ENCODE data around the gene RNU6-1. TPM values are rescaled to one million over a fixed set of nuclear protein-coding genes. Genes with fewer than 3 reads are reported as not detected.

Gene RNU6-1
- total and polyA plus RNA-seq, 2 experiments from 2014 or later = not detected

DNA sequence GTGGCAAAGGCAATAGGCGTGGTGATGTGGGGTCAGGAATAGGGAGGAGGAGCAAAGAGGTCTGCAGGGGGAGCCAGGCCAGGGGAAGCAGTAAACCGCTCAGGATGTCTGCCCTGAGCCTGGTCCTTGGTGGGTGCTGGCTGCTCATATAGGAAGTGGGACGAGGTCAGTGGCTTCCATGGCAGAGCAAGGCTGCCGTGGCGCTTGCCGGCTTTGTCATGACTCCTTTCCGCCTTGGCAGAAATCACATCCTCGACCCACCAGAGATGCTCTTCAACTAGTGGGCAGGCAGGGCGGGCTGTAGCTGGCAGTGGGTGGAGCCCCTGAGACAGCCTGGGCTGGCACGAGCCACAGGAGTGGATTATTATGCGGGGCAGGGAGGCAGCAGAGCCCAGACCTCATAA, 27.6 kb downstream of the RNU6-1 start:
- Histone ChIP-seq H3K27me3 (replicated peaks; ENCODE audit: insufficient read depth) (no peaks in the 10 kb centered on the region), H3K36me3 (ENCODE audit: low read depth) (no peaks in the 10 kb centered on the region), H3K9me3 (ENCODE audit: low read depth) (no peaks in the 10 kb centered on the region), H2AFZ (no peak overlapping the region), H3K9me2 (ENCODE audit: insufficient read depth) (no peaks in the 10 kb centered on the region), H3K79me2 (ENCODE audit: insufficient read depth) (no peaks in the 10 kb centered on the region), H3K4me3 (no peak overlapping the region), H4K20me1 (ENCODE audit: insufficient read depth) (no peaks in the 10 kb centered on the region), H3F3A (ENCODE audit: insufficient read depth) (no peaks in the 10 kb centered on the region), H3K27ac (no peak overlapping the region), H3K4me2 (ENCODE audit: unreplicated experiment) (no peak overlapping the region), H3K4me1 (ENCODE audit: insufficient read depth) (no peaks in the 10 kb centered on the region), H3K9ac (no peak overlapping the region)
- DNase-seq = no peak
- 84% methylated on average over 10 to 11 of the region's 11 CpGs for WGBS, 2 experiments (ENCODE audit: low coverage in 1 of 2, low lambda C conversion rate in 2 of 2, missing lambda C conversion rate in 2 of 2)
- TF ChIP-seq EZH2 (IDR thresholded peaks at IDR 0.05; ENCODE audit: insufficient read depth, poor library complexity, severe bottlenecking) (no peak), EZH2phosphoT487 (IDR thresholded peaks at IDR 0.05; ENCODE audit: insufficient read depth, low read depth) (no peak)
- in situ Hi-C loops (cut with MboI) = no loop called here

DNA sequence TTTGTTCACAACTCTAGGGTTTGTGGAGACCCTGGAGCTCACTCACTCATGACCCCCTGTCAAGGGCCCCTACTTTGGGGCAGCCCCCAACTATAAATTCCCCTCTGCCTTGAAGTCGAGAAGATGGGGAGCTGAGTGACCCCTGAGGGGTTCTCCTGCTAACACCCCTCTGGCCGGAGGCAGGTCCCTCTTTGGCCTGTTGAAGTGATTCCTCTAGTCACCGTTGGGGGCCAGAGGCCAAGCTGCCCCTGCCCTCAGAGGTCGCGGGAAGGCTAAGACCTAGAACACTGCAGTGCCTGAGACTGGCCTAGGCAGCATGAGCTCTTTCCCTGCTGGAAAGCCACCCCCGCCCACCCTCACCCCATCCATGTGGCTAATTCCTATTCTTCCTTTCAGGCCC, 30.0 kb downstream of the RNU6-1 start:
- 84% methylated on average over 5 to 6 of the region's 6 CpGs for WGBS, 2 experiments (ENCODE audit: low coverage in 1 of 2, low lambda C conversion rate in 2 of 2, missing lambda C conversion rate in 2 of 2)
- DNase-seq = no peak
- H3K9me2 ChIP-seq (ENCODE audit: insufficient read depth) = no peaks in the 10 kb centered on the region
- no peaks in the 10 kb centered on the region for H4K20me1 ChIP-seq (ENCODE audit: insufficient read depth)
- no peaks in the 10 kb centered on the region for H3K27me3 ChIP-seq (replicated peaks; ENCODE audit: insufficient read depth)
- no peaks in the 10 kb centered on the region for H3K9me3 ChIP-seq (ENCODE audit: low read depth)
- H3K79me2 ChIP-seq (ENCODE audit: insufficient read depth) = no peaks in the 10 kb centered on the region
- no peak for TF ChIP-seq EZH2phosphoT487 (IDR thresholded peaks at IDR 0.05; ENCODE audit: insufficient read depth, low read depth)
- TF ChIP-seq EZH2 (IDR thresholded peaks at IDR 0.05; ENCODE audit: insufficient read depth, poor library complexity, severe bottlenecking) = no peak
- in situ Hi-C loops (cut with MboI) = no loop called here
- no peak overlapping the region for H3K4me2 ChIP-seq (ENCODE audit: unreplicated experiment)
- H3F3A ChIP-seq (ENCODE audit: insufficient read depth) = no peaks in the 10 kb centered on the region
- no peaks in the 10 kb centered on the region for H3K36me3 ChIP-seq (ENCODE audit: low read depth)
- H3K9ac ChIP-seq = no peak overlapping the region
- no peak overlapping the region for H3K27ac ChIP-seq
- no peak overlapping the region for H3K4me3 ChIP-seq
- H2AFZ ChIP-seq = no peak overlapping the region
- no peaks in the 10 kb centered on the region for H3K4me1 ChIP-seq (ENCODE audit: insufficient read depth)

- H3K27me3 ChIP-seq (replicated peaks; ENCODE audit: insufficient read depth) = no peaks in the 10 kb centered on the region
- H3K4me2 ChIP-seq (ENCODE audit: unreplicated experiment) = no peak overlapping the region
- no peak overlapping the region for H3K4me3 ChIP-seq
- H3K9ac ChIP-seq = no peak overlapping the region
- DNase-seq = no peak
- H3F3A ChIP-seq (ENCODE audit: insufficient read depth) = no peaks in the 10 kb centered on the region
- H3K27ac ChIP-seq = no peak overlapping the region
- H3K9me3 ChIP-seq (ENCODE audit: low read depth) = no peaks in the 10 kb centered on the region
- no peak overlapping the region for H2AFZ ChIP-seq
- no peaks in the 10 kb centered on the region for H3K9me2 ChIP-seq (ENCODE audit: insufficient read depth)
- WGBS, 2 experiments (ENCODE audit: low coverage in 1 of 2, low lambda C conversion rate in 2 of 2, missing lambda C conversion rate in 2 of 2) = 79 to 82% methylated on average over 5 of the region's 5 CpGs
- TF ChIP-seq EZH2 (IDR thresholded peaks at IDR 0.05; ENCODE audit: insufficient read depth, poor library complexity, severe bottlenecking) (no peak), EZH2phosphoT487 (IDR thresholded peaks at IDR 0.05; ENCODE audit: insufficient read depth, low read depth) (no peak)
- in situ Hi-C loops (cut with MboI) = no loop called here
- no peaks in the 10 kb centered on the region for H3K79me2 ChIP-seq (ENCODE audit: insufficient read depth)
- no peaks in the 10 kb centered on the region for H3K36me3 ChIP-seq (ENCODE audit: low read depth)
- H4K20me1 ChIP-seq (ENCODE audit: insufficient read depth) = no peaks in the 10 kb centered on the region
- no peaks in the 10 kb centered on the region for H3K4me1 ChIP-seq (ENCODE audit: insufficient read depth)
These were observed 30.4 kb downstream of the RNU6-1 start for GRCh38 chr15:67809441-67809840.

DNA sequence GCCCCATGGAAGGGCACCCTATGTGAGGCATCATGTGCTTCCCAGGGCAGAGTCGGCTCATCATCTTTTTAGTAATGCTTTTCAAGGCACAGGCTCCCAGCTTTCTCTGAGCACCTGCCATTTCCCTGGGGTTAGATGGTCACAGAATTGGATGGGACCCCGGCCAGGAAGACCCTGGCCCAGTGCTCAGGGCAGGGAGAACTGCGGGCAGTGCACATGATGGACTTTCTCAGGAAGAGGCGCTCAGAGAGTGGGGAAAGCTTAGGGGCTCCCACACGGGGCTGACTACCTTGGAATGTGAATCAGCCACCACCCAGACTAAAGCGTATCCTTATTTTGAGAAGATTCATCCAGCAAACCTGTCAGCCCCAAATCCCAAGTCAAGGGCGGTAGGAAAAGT, 31.0 kb downstream of the RNU6-1 start:
- WGBS, 2 experiments (ENCODE audit: low coverage in 1 of 2, low lambda C conversion rate in 2 of 2, missing lambda C conversion rate in 2 of 2) = 92 to 93% methylated on average over 7 of the region's 7 CpGs
- TF ChIP-seq EZH2 (IDR thresholded peaks at IDR 0.05; ENCODE audit: insufficient read depth, poor library complexity, severe bottlenecking) = no peak
- TF ChIP-seq EZH2phosphoT487 (IDR thresholded peaks at IDR 0.05; ENCODE audit: insufficient read depth, low read depth) = no peak
- DNase-seq = no peak
- Histone ChIP-seq H3K79me2 (ENCODE audit: insufficient read depth) (no peaks in the 10 kb centered on the region), H3K4me1 (ENCODE audit: insufficient read depth) (no peaks in the 10 kb centered on the region), H3K27ac (no peak overlapping the region), H3K9me3 (ENCODE audit: low read depth) (no peaks in the 10 kb centered on the region), H3K9me2 (ENCODE audit: insufficient read depth) (no peaks in the 10 kb centered on the region), H3K36me3 (ENCODE audit: low read depth) (no peaks in the 10 kb centered on the region), H3K9ac (no peak overlapping the region), H4K20me1 (ENCODE audit: insufficient read depth) (no peaks in the 10 kb centered on the region), H3K4me3 (no peak overlapping the region), H3K27me3 (replicated peaks; ENCODE audit: insufficient read depth) (no peaks in the 10 kb centered on the region), H2AFZ (no peak overlapping the region), H3K4me2 (ENCODE audit: unreplicated experiment) (no peak overlapping the region), H3F3A (ENCODE audit: insufficient read depth) (no peaks in the 10 kb centered on the region)
- in situ Hi-C loops (cut with MboI) = no loop called here

- H3K9ac ChIP-seq = no peak overlapping the region
- no peak overlapping the region for H3K27ac ChIP-seq
- no peak overlapping the region for H3K4me3 ChIP-seq
- H3K27me3 ChIP-seq (replicated peaks; ENCODE audit: insufficient read depth) = no peaks in the 10 kb centered on the region
- no peaks in the 10 kb centered on the region for H4K20me1 ChIP-seq (ENCODE audit: insufficient read depth)
- no peaks in the 10 kb centered on the region for H3K36me3 ChIP-seq (ENCODE audit: low read depth)
- no peak for DNase-seq
- no peaks in the 10 kb centered on the region for H3K9me3 ChIP-seq (ENCODE audit: low read depth)
- no peaks in the 10 kb centered on the region for H3K9me2 ChIP-seq (ENCODE audit: insufficient read depth)
- H2AFZ ChIP-seq = no peak overlapping the region
- TF ChIP-seq EZH2 (IDR thresholded peaks at IDR 0.05; ENCODE audit: insufficient read depth, poor library complexity, severe bottlenecking) = no peak
- no peak for TF ChIP-seq EZH2phosphoT487 (IDR thresholded peaks at IDR 0.05; ENCODE audit: insufficient read depth, low read depth)
- in situ Hi-C loops (cut with MboI) = no loop called here
- H3K79me2 ChIP-seq (ENCODE audit: insufficient read depth) = no peaks in the 10 kb centered on the region
- no peak overlapping the region for H3K4me2 ChIP-seq (ENCODE audit: unreplicated experiment)
- H3F3A ChIP-seq (ENCODE audit: insufficient read depth) = no peaks in the 10 kb centered on the region
- WGBS, 2 experiments (ENCODE audit: low coverage in 1 of 2, low lambda C conversion rate in 2 of 2, missing lambda C conversion rate in 2 of 2) = 92 to 95% methylated on average over 7 of the region's 7 CpGs
- no peaks in the 10 kb centered on the region for H3K4me1 ChIP-seq (ENCODE audit: insufficient read depth)
These were observed 32.0 kb downstream of the RNU6-1 start for GRCh38 chr15:67807836-67808235.
